Neural cell (in vitro differentiated cells): ENCODE data around the gene ADAD2. TPM values are rescaled to one million over a fixed set of nuclear protein-coding genes. Genes with fewer than 3 reads are reported as not detected.

Experiments
- H2AFZ ChIP-seq: fragments of 200-600, 300-800 bp; sonication (generic), shearing (Covaris generic); 2 replicates; pipeline ENCODE4 v1.6.0; 2014; ENCODE audit warnings: low read depth, mild to moderate bottlenecking, antibody characterized with exemption, low read length, moderate library complexity
- H3F3A ChIP-seq: fragments of 200-600 bp; shearing (Covaris generic); 2 replicates; pipeline ENCODE4 v1.6.1; 2016; ENCODE audit warnings: mild to moderate bottlenecking, moderate library complexity, mixed read lengths, antibody characterized with exemption, low read length; ENCODE audit not compliant: insufficient read depth, poor library complexity, severe bottlenecking
- H3K27ac ChIP-seq: fragments of 200-600, 300-800 bp; sonication (generic), shearing (Covaris generic); 2 replicates; pipeline ENCODE4 v1.5.1; 2014; ENCODE audit warnings: mild to moderate bottlenecking, low read length, moderate library complexity
- H3K27me3 ChIP-seq: fragments of 300-800, 200-600 bp; sonication (generic), shearing (Covaris generic); 2 replicates; pipeline ENCODE4 v1.6.0; 2014; ENCODE audit warnings: mild to moderate bottlenecking, low read depth, low read length, moderate library complexity; ENCODE audit not compliant: insufficient read depth
- H3K36me3 ChIP-seq: fragments of 300-800, 200-600 bp; sonication (generic), shearing (Covaris generic); 2 replicates; pipeline ENCODE4 v1.5.1; 2014; ENCODE audit warnings: mild to moderate bottlenecking, antibody characterized with exemption, low read length, moderate library complexity; ENCODE audit not compliant: insufficient read depth
- H3K4me2 ChIP-seq: fragments of 300-800, 200-600 bp; sonication (generic), shearing (Covaris generic); 2 replicates; pipeline ENCODE4 v1.6.0; 2014; ENCODE audit warnings: mild to moderate bottlenecking, low read length
- H3K4me3 ChIP-seq: fragments of 300-800, 200-600 bp; sonication (generic), shearing (Covaris generic); 2 replicates; pipeline ENCODE4 v1.5.1; 2014; ENCODE audit warnings: mild to moderate bottlenecking, low read length, moderate library complexity
- H3K79me2 ChIP-seq: fragments of 200-600 bp; shearing (Covaris generic); replicated peaks from 2 replicates; pipeline ENCODE4 v1.6.0; 2014; ENCODE audit warnings: mild to moderate bottlenecking, low read length, moderate library complexity; ENCODE audit not compliant: insufficient read depth
- H3K9ac ChIP-seq: fragments of 300-800, 200-600 bp; sonication (generic), shearing (Covaris generic); 2 replicates; pipeline ENCODE4 v1.6.1; 2016; ENCODE audit warnings: mild to moderate bottlenecking, low read length, mixed read lengths
- H3K9me2 ChIP-seq: fragments of 200-600 bp; shearing (Covaris generic); 2 replicates; pipeline ENCODE4 v1.6.1; 2016; ENCODE audit warnings: mild to moderate bottlenecking, low read length, mixed read lengths; ENCODE audit not compliant: insufficient read depth
- H3K9me3 ChIP-seq: fragments of 200-600, 300-800 bp; sonication (generic), shearing (Covaris generic); 2 replicates; pipeline ENCODE4 v1.6.1; 2016; ENCODE audit warnings: mild to moderate bottlenecking, mixed run types, low read length, moderate library complexity, mixed read lengths
- H4K20me1 ChIP-seq: fragments of 200-600 bp; shearing (Covaris generic); 2 replicates; pipeline ENCODE4 v1.6.1; 2016; ENCODE audit warnings: mild to moderate bottlenecking, mixed run types; ENCODE audit not compliant: insufficient read depth
- CTCF ChIP-seq: fragments of 450-650 bp; IDR thresholded peaks from 2 replicates; pipeline ENCODE4 v1.5.1; 2014; ENCODE audit warnings: antibody characterized with exemption, mild to moderate bottlenecking, moderate library complexity; ENCODE audit not compliant: poor library complexity, severe bottlenecking
- EP300 ChIP-seq: fragments of 450-650 bp; conservative IDR thresholded peaks from 2 replicates; pipeline ENCODE4 v1.6.1; 2014; ENCODE audit warnings: antibody characterized with exemption, mild to moderate bottlenecking, moderate library complexity; ENCODE audit not compliant: poor library complexity, severe bottlenecking
- EZH2 ChIP-seq: fragments of 200-600, 300-800 bp; shearing (Covaris generic), sonication (generic); IDR thresholded peaks from 2 replicates; pipeline ENCODE4 v1.6.1; 2014; ENCODE audit warnings: antibody characterized with exemption, low read length, borderline replicate concordance, mild to moderate bottlenecking; ENCODE audit not compliant: insufficient read depth, poor library complexity, severe bottlenecking
- MXI1 ChIP-seq: fragments of 450-650 bp; conservative IDR thresholded peaks from 2 replicates; pipeline ENCODE4 v1.6.1; 2014; ENCODE audit warnings: antibody characterized with exemption, mild to moderate bottlenecking; ENCODE audit not compliant: poor library complexity, severe bottlenecking
- POLR2AphosphoS5 ChIP-seq: IDR thresholded peaks from 2 replicates; pipeline ENCODE4 v1.6.1; 2012
- RAD21 ChIP-seq: fragments of 450-650 bp; conservative IDR thresholded peaks from 2 replicates; pipeline ENCODE4 v1.6.1; 2014; ENCODE audit warnings: antibody characterized with exemption, mild to moderate bottlenecking, moderate library complexity
- REST ChIP-seq: IDR thresholded peaks from 2 replicates; pipeline ENCODE4 v1.6.1; 2012; ENCODE audit warnings: borderline replicate concordance
- SMC3 ChIP-seq: fragments of 450-650 bp; conservative IDR thresholded peaks from 2 replicates; pipeline ENCODE4 v1.6.1; 2014; ENCODE audit warnings: antibody characterized with exemption, mild to moderate bottlenecking, moderate library complexity; ENCODE audit not compliant: poor library complexity
- TAF1 ChIP-seq: IDR thresholded peaks from 2 replicates; pipeline ENCODE4 v1.6.1; 2012; ENCODE audit warnings: low read depth
- polyA plus RNA-seq: library from polyadenylated mRNA; depleted of rRNA; stranded (reverse); fragments of >200 nt; gene quantifications from 2 replicates; pipeline ENCODE4 v1.2.3, GENCODE V29; 2014

The ADAD2 gene
- polyA plus RNA-seq, 1 donor from 2014 or later = not detected

GRCh38 chr16:84161037-84161436 lies 29.9 kb upstream of the ADAD2 start:
- Histone ChIP-seq H3K36me3 (no peaks in the 10 kb centered on the region), H3K9ac (no peak overlapping the region), H4K20me1 (no peaks in the 10 kb centered on the region), H2AFZ (no peak overlapping the region), H3K4me3 (no peak overlapping the region), H3K27ac (no peak overlapping the region), H3F3A (no peaks in the 10 kb centered on the region), H3K27me3 (no peaks in the 10 kb centered on the region), H3K9me2 (no peaks in the 10 kb centered on the region), H3K79me2 (no peaks in the 10 kb centered on the region), H3K4me2 (no peak overlapping the region), H3K9me3 (no peaks in the 10 kb centered on the region)
- no peak for TF ChIP-seq REST

- no peak overlapping the region for H3K27ac ChIP-seq
- H3K27me3 ChIP-seq = no peaks in the 10 kb centered on the region
- no peaks in the 10 kb centered on the region for H3K36me3 ChIP-seq
- H2AFZ ChIP-seq = no peak overlapping the region
- TF ChIP-seq TAF1 (no peak), EZH2 (no peak), EP300 (no peak), REST (no peak), CTCF (no peak), SMC3 (no peak), MXI1 (no peak), POLR2AphosphoS5 (no peak), RAD21 (no peak)
- no peaks in the 10 kb centered on the region for H3K79me2 ChIP-seq
- no peaks in the 10 kb centered on the region for H3K9me3 ChIP-seq
- H3K4me3 ChIP-seq = no peak overlapping the region
- H3K9me2 ChIP-seq = no peaks in the 10 kb centered on the region
- H3F3A ChIP-seq = no peaks in the 10 kb centered on the region
- no peak overlapping the region for H3K4me2 ChIP-seq
- no peaks in the 10 kb centered on the region for H4K20me1 ChIP-seq
- H3K9ac ChIP-seq = no peak overlapping the region
Measured at GRCh38 chr16:84161801-84162200, 29.2 kb upstream of the ADAD2 start.
